ENCODE measurements around the gene PDGFRB.

The PDGFRB gene

GRCh38 chr5:150144246-150144801 lies 11.3 kb downstream of the PDGFRB start:
- no peak for DNase-seq (ENCODE audit: low read depth)

- no peak for DNase-seq (ENCODE audit: low read depth)
Measured at GRCh38 chr5:150143350-150144245, 12.0 kb downstream of the PDGFRB start.

GRCh38 chr5:150142959-150143349 lies 12.7 kb downstream of the PDGFRB start:
- no peak for DNase-seq (ENCODE audit: low read depth)

- no peak for DNase-seq (ENCODE audit: low read depth)
Measured at GRCh38 chr5:150142185-150142958, 13.3 kb downstream of the PDGFRB start.

GRCh38 chr5:150141544-150142184 lies 14.0 kb downstream of the PDGFRB start:
- DNase-seq (ENCODE audit: low read depth): no peak

- DNase-seq (ENCODE audit: low read depth): no peak
Measured at GRCh38 chr5:150140830-150141229, 14.8 kb downstream of the PDGFRB start.

- DNase-seq (ENCODE audit: low read depth): no peak
Measured at GRCh38 chr5:150139334-150139733, 16.3 kb downstream of the PDGFRB start.

GRCh38 chr5:150138551-150139265 lies 16.9 kb downstream of the PDGFRB start:
- DNase-seq (ENCODE audit: low read depth): no peak

GRCh38 chr5:150137997-150138396 lies 17.6 kb downstream of the PDGFRB start:
- no peak for DNase-seq (ENCODE audit: low read depth)

GRCh38 chr5:150137168-150137957 lies 18.3 kb downstream of the PDGFRB start:
- no peak for DNase-seq (ENCODE audit: low read depth)

- DNase-seq (ENCODE audit: low read depth): no peak
Measured at GRCh38 chr5:150136305-150137167, 19.1 kb downstream of the PDGFRB start.

- DNase-seq (ENCODE audit: low read depth): no peak
Measured at GRCh38 chr5:150135557-150136304, 19.9 kb downstream of the PDGFRB start.

- DNase-seq (ENCODE audit: low read depth): no peak
Measured at GRCh38 chr5:150134198-150134588, 21.5 kb downstream of the PDGFRB start.

GRCh38 chr5:150133581-150134197 lies 22.0 kb downstream of the PDGFRB start:
- DNase-seq (ENCODE audit: low read depth): no peak

GRCh38 chr5:150132740-150133139 lies 22.9 kb downstream of the PDGFRB start:
- DNase-seq (ENCODE audit: low read depth): no peak

GRCh38 chr5:150131978-150132694 lies 23.5 kb downstream of the PDGFRB start:
- no peak for DNase-seq (ENCODE audit: low read depth)

GRCh38 chr5:150131461-150131860 lies 24.2 kb downstream of the PDGFRB start:
- DNase-seq (ENCODE audit: low read depth): no peak

GRCh38 chr5:150130493-150130922 lies 25.1 kb downstream of the PDGFRB start:
- no peak for DNase-seq (ENCODE audit: low read depth)

All from stimulated activated CD4-positive, alpha-beta T cell treated with anti-CD3 and anti-CD28 coated beads, Interleukin-2, amount 100 ng/mL, for 4 hours (primary cell).